NCI-H345 treated with DMSO at 0.1 percent for 48 hours (cell line): Measurements from ENCODE around the gene CTIF.

Experiments
- DNase-seq: peaks from one replicate; lab custom pipeline; 2025; ENCODE audit not compliant: unreplicated experiment; lab: John Stamatoyannopoulos, UW

CTIF gene

GRCh38 chr18:48872234-48873145 lies 333.7 kb downstream of the CTIF start:
- DNase-seq = peak; percentile 4

GRCh38 chr18:48874233-48874632 lies 335.4 kb downstream of the CTIF start:
- no peak for DNase-seq

- no peak for DNase-seq
Observed at GRCh38 chr18:48874701-48875162, 335.9 kb downstream of the CTIF start.

GRCh38 chr18:48875314-48875941 lies 336.6 kb downstream of the CTIF start:
- DNase-seq = no peak

GRCh38 chr18:48875942-48876511 lies 337.2 kb downstream of the CTIF start:
- DNase-seq = no peak

- no peak for DNase-seq
Observed at GRCh38 chr18:48876590-48876989, 337.8 kb downstream of the CTIF start.

- no peak for DNase-seq
Observed at GRCh38 chr18:48877941-48878340, 339.1 kb downstream of the CTIF start.

- no peak for DNase-seq
Observed at GRCh38 chr18:48878471-48878870, 339.6 kb downstream of the CTIF start.

GRCh38 chr18:48879008-48879431 lies 340.2 kb downstream of the CTIF start:
- no peak for DNase-seq

GRCh38 chr18:48880931-48881330 lies 342.1 kb downstream of the CTIF start:
- no peak for DNase-seq

- no peak for DNase-seq
Observed at GRCh38 chr18:48882379-48882778, 343.5 kb downstream of the CTIF start.

- DNase-seq = no peak
Observed at GRCh38 chr18:48884306-48884705, 345.5 kb downstream of the CTIF start.

- no peak for DNase-seq
Observed at GRCh38 chr18:48884771-48885170, 345.9 kb downstream of the CTIF start.

- no peak for DNase-seq
Observed at GRCh38 chr18:48885266-48885923, 346.6 kb downstream of the CTIF start.

GRCh38 chr18:48885924-48886400 lies 347.1 kb downstream of the CTIF start:
- DNase-seq = no peak

GRCh38 chr18:48886520-48887293 lies 347.9 kb downstream of the CTIF start:
- DNase-seq = no peak

- no peak for DNase-seq
Observed at GRCh38 chr18:48887294-48887904, 348.6 kb downstream of the CTIF start.

GRCh38 chr18:48887905-48888772 lies 349.3 kb downstream of the CTIF start:
- no peak for DNase-seq

- DNase-seq = no peak
Observed at GRCh38 chr18:48888773-48889080, 349.9 kb downstream of the CTIF start.
